ENCODE data around the gene SIGLECL1. TPM values are rescaled to one million over a fixed set of nuclear protein-coding genes. Genes with fewer than 3 reads are reported as not detected.
A peak's percentile ranks its signal among the peaks of the same experiment; 100 is the strongest.

Gene SIGLECL1
- total RNA-seq, 1 donor from 2014 or later, result not detected

- peak within 1 kb of the TSS; percentile 86 for H3K27ac Mint-ChIP-seq (ENCODE audit: unreplicated experiment)
- peaks cover 13% of the 10 kb centered on the region for H3K9me3 Mint-ChIP-seq (ENCODE audit: unreplicated experiment)
- peaks cover 8% of the 10 kb centered on the region for H3K4me1 Mint-ChIP-seq (ENCODE audit: low read depth, unreplicated experiment)
- peak; percentile 81 for DNase-seq
- H3K36me3 Mint-ChIP-seq (ENCODE audit: unreplicated experiment), result peaks cover 17% of the 10 kb centered on the region
- peaks cover 13% of the 10 kb centered on the region for H3K27me3 Mint-ChIP-seq (ENCODE audit: unreplicated experiment)
- TF ChIP-seq CTCF (IDR thresholded peaks at IDR 0.05; ENCODE audit: partially characterized antibody, unreplicated experiment), result no peak
- H3K4me3 Mint-ChIP-seq (ENCODE audit: unreplicated experiment), result peak within 1 kb of the TSS; percentile 83
Observed at GRCh38 chr19:51311351-51312257, 60.7 kb downstream of the SIGLECL1 start, which contains the start of gene IGLON5. Gene IGLON5, plus strand, starts transcription at chr19:51311644. Its CDS starts 204 bp downstream, at chr19:51311848.

- Mint-ChIP-seq H3K4me1 (ENCODE audit: low read depth, unreplicated experiment) (peaks cover 18% of the 10 kb centered on the region), H3K9me3 (ENCODE audit: unreplicated experiment) (peaks cover 19% of the 10 kb centered on the region), H3K4me3 (ENCODE audit: unreplicated experiment) (no peak overlapping the region), H3K27ac (ENCODE audit: unreplicated experiment) (no peak overlapping the region), H3K36me3 (ENCODE audit: unreplicated experiment) (peaks cover 17% of the 10 kb centered on the region), H3K27me3 (ENCODE audit: unreplicated experiment) (peaks cover 22% of the 10 kb centered on the region)
- no peak for DNase-seq
- no peak for TF ChIP-seq CTCF (IDR thresholded peaks at IDR 0.05; ENCODE audit: partially characterized antibody, unreplicated experiment)
Observed at GRCh38 chr19:51316688-51317087, 65.8 kb downstream of the SIGLECL1 start.

- peaks cover 21% of the 10 kb centered on the region for H3K27me3 Mint-ChIP-seq (ENCODE audit: unreplicated experiment)
- TF ChIP-seq CTCF (IDR thresholded peaks at IDR 0.05; ENCODE audit: partially characterized antibody, unreplicated experiment), result no peak
- DNase-seq, result no peak
- H3K4me3 Mint-ChIP-seq (ENCODE audit: unreplicated experiment), result no peak overlapping the region
- peaks cover 16% of the 10 kb centered on the region for H3K4me1 Mint-ChIP-seq (ENCODE audit: low read depth, unreplicated experiment)
- H3K9me3 Mint-ChIP-seq (ENCODE audit: unreplicated experiment), result peaks cover 16% of the 10 kb centered on the region
- peaks cover 17% of the 10 kb centered on the region for H3K36me3 Mint-ChIP-seq (ENCODE audit: unreplicated experiment)
- H3K27ac Mint-ChIP-seq (ENCODE audit: unreplicated experiment), result no peak overlapping the region
Observed at GRCh38 chr19:51317376-51317775, 66.5 kb downstream of the SIGLECL1 start.

GRCh38 chr19:51317968-51318367 lies 67.1 kb downstream of the SIGLECL1 start:
- DNase-seq, result no peak
- Mint-ChIP-seq H3K36me3 (ENCODE audit: unreplicated experiment) (peaks cover 17% of the 10 kb centered on the region), H3K27ac (ENCODE audit: unreplicated experiment) (no peak overlapping the region), H3K4me3 (ENCODE audit: unreplicated experiment) (no peak overlapping the region), H3K27me3 (ENCODE audit: unreplicated experiment) (peaks cover 20% of the 10 kb centered on the region), H3K9me3 (ENCODE audit: unreplicated experiment) (peaks cover 15% of the 10 kb centered on the region), H3K4me1 (ENCODE audit: low read depth, unreplicated experiment) (peaks cover 15% of the 10 kb centered on the region)
- no peak for TF ChIP-seq CTCF (IDR thresholded peaks at IDR 0.05; ENCODE audit: partially characterized antibody, unreplicated experiment)

Small RNA genes lying within 50 kb of the gene (microRNA-seq; reads per million reads assigned to microRNA genes)
- gene MIR8074 (ENCODE audit: unreplicated experiment), result not detected

Other genes starting within 250 kb of the SIGLECL1 start
- not detected for gene KLK8, start 249.5 kb upstream of the SIGLECL1 start, total RNA-seq (ENCODE audit: unreplicated experiment)
- gene KLK10, start 231.4 kb upstream of the SIGLECL1 start, total RNA-seq (ENCODE audit: unreplicated experiment), result not detected
- not detected for gene KLK11, start 224.5 kb upstream of the SIGLECL1 start, total RNA-seq (ENCODE audit: unreplicated experiment)
- gene KLK12, start 216.1 kb upstream of the SIGLECL1 start, total RNA-seq (ENCODE audit: unreplicated experiment), result 0.66 TPM
- not detected for gene KLK13, start 186.0 kb upstream of the SIGLECL1 start, total RNA-seq (ENCODE audit: unreplicated experiment)
- 1.5 TPM for gene KLK14, start 168.2 kb upstream of the SIGLECL1 start, total RNA-seq (ENCODE audit: unreplicated experiment)
- gene CTU1, start 142.7 kb upstream of the SIGLECL1 start, total RNA-seq (ENCODE audit: unreplicated experiment), result 8.0 TPM
- not detected for gene SIGLEC9, start 126.2 kb upstream of the SIGLECL1 start, total RNA-seq (ENCODE audit: unreplicated experiment)
- not detected for gene SIGLEC7, start 108.8 kb upstream of the SIGLECL1 start, total RNA-seq (ENCODE audit: unreplicated experiment)
- gene CD33, start 26.0 kb upstream of the SIGLECL1 start, total RNA-seq (ENCODE audit: unreplicated experiment), result not detected
- 59.9 TPM for gene IGLON5, start 60.6 kb downstream of the SIGLECL1 start, total RNA-seq (ENCODE audit: unreplicated experiment)
- gene VSIG10L, start 91.1 kb downstream of the SIGLECL1 start, total RNA-seq (ENCODE audit: unreplicated experiment), result 3.5 TPM
- gene ETFB, start 115.3 kb downstream of the SIGLECL1 start, total RNA-seq (ENCODE audit: unreplicated experiment), result 77.7 TPM
- not detected for gene CLDND2, start 117.9 kb downstream of the SIGLECL1 start, total RNA-seq (ENCODE audit: unreplicated experiment)
- gene NKG7, start 121.6 kb downstream of the SIGLECL1 start, total RNA-seq (ENCODE audit: unreplicated experiment), result not detected
- gene LIM2, start 136.9 kb downstream of the SIGLECL1 start, total RNA-seq (ENCODE audit: unreplicated experiment), result not detected
- not detected for gene C19orf84, start 139.5 kb downstream of the SIGLECL1 start, total RNA-seq (ENCODE audit: unreplicated experiment)
- gene SIGLEC10, start 166.6 kb downstream of the SIGLECL1 start, total RNA-seq (ENCODE audit: unreplicated experiment), result not detected
- gene SIGLEC8, start 207.4 kb downstream of the SIGLECL1 start, total RNA-seq (ENCODE audit: unreplicated experiment), result not detected
- not detected for gene CEACAM18, start 227.5 kb downstream of the SIGLECL1 start, total RNA-seq (ENCODE audit: unreplicated experiment)